Stimulated activated CD4-positive, alpha-beta T cell treated with anti-CD3 and anti-CD28 coated beads, Interleukin-12 subunit alpha, Interleukin-12 subunit beta, amount 100 ng/mL, for 24 hours (primary cell): Measurements from ENCODE around the gene DOHH.
"Not testable (repeated sequence)": the region's sequence is repeated elsewhere in the genome, so short reads cannot be mapped to it uniquely, and the experiment has no call there.

Experiments
- DNase-seq, 2 experiments: peaks; one replicate each; pipeline ENCODE4 v3.0.0-alpha.2; 2020; ENCODE audit warnings: low read depth in 2 of 2

DOHH gene

DNA sequence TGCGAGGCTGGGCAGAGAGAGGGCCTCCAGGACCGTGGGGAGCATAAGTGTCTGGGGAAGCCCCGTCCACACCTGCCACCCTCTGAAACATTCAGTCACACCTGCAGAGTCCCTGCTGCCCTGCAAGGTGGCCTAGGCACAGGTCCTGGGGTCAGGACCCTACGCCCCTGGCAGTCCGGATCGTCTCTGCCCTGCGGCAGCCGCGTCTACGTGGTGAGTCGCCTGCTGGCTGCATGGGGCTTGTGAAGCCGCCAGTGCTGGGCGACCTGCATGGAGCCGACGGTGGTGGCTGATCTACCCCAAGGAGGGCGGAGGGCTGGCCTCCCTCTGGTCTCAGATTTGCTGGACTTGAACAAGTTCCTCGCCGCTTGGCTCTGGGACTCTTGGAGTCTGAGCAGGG, 18.7 kb upstream of the DOHH start:
- DNase-seq = no peak

GRCh38 chr19:3518659-3519058, 18.2 kb upstream of the DOHH start:
- DNase-seq = no peak

GRCh38 chr19:3518255-3518654, 17.8 kb upstream of the DOHH start:
- DNase-seq = no peak

DNA sequence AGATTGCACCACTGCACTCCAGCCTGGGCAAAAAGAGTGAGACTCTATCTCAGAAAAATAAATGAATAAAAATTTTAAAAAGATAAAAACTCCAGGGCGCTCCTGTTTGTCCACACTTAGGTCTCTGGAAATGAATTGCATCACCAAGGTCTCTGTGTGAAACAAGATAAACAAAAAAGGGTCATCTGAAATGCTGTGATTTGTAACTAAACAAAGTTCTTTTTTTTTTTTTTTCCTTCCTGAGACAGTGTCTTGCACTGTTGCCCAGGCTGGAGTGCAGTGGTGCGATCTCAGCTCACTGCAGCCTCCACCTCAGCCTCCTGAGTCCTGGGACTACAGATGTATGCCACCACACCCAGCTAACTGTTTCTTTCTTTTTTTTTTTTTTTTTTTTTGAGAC, 17.2 kb upstream of the DOHH start:
- DNase-seq = no peak

- DNase-seq = no peak
These were observed 16.3 kb upstream of the DOHH start for GRCh38 chr19:3516675-3517207.

DNA sequence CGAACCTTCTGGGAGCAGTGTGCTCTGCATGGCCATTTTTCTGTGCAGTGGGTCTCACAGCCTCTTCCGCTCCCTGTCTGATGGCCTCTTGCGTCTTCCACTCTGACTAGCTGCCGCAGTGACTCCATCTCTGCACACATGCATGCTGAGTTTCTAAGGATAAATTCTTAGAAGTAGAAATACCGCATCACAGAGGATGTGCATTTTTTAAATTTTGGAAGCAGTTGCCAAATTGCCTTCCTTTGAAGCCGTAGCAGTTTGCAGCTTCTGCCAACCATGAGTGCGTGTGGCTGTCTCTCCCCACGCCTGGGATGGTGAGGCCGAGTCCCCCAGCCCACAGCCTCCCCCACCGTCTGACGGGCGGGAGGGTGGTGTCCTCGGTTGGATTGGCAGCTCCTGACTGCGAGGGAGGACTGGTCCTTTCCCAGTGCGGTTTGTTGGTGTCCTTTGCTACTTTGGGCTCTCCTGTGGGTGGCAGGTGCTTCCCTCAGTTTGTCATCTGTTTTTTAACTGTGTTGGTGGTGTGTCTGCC, 15.5 kb upstream of the DOHH start:
- no peak for DNase-seq

DNA sequence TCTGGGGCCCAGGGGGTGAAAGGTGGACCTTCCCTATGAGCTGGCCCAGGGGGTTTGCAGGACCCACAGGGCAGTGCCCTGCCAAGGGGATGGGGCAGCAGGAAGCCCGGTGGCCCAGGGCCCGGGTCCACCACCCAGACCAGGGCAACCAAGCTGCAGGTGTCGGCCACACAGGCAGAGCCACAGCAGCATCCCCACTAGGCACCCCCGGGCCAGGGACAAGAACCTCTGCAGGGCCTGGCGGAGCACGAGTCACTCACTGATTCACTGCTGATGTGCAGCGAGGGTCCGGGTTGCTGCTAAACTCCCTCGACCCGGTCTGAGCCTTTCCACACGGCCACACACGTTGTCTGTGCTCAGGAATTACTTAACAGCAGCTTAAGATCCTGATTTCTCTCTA, 14.5 kb upstream of the DOHH start:
- no peak for DNase-seq

GRCh38 chr19:3513229-3514140, 13.0 kb upstream of the DOHH start:
- no peak for DNase-seq

DNA sequence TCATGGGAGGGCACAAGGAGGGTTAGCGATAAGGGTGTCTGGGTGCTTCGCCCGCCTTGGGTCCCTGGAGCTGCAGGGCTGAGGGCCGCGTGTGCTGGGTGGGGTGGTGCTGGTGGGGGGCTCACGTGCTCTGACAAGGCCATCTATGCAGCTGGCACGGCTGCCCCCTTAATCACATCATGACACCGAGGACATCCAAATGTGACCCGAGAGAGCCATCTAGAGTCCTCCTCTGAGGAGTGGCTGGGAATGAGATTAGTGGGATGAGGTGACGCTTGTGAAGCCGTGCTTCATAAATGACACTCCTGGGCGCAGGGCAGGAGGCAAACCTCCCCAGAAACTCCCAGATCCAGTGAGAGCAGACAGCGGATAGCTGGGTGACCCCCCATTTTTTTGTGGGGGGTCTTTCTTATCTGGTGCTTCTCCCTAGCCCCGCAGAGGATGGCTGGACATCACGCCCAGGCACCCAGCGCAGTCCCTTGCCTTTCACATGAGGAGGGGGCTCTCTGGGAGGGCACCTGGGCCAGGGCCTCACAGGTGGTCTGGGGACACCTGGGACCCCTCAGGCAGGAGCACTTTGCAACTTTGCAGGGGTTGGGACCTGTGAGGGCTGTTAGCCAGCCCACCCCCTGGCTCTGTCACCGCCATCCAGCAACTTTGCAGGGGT, 12.2 kb upstream of the DOHH start:
- DNase-seq = no peak

GRCh38 chr19:3511506-3512251, 11.2 kb upstream of the DOHH start:
- no peak for DNase-seq

DNA sequence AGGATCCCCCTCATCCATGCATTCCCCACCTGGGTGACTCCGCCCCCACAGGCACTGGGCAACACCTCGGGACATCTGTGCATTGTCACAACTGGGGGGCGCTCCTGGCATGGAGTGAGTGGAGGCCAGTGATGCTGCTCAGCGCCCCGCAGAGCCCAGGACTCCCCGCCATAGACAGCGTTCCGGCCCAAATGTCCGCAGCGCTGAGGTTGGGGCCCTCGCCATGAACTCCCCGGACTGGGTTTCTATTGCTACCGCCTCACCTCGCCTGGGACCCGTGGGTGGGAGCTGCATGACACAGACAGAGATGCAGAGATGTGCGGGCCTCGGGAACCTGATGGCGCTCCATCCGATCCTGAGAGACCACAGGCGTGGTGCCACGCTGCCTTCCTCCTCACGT, 10.3 kb upstream of the DOHH start:
- DNase-seq = no peak

DNA sequence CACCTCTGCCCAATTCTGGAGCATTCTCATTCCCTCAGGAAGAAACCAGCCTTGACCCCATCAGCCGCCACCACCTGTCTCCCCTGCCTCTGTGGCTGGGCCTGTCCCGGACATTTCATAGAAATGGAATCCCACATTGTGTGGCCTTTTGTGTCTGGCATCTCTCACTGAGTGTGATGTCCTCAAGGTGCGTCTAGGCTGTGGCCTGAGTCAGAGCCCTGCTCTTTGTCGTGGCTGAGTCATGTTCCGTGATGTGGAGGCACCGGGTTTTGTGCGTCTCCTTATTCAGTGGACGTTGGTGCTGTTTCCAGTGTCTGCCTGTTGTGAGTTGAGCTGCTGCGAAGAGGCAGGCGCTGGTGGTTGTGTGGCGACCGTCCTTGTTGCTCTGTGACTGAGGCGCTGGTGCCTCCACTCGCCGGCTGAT, 9.1 kb upstream of the DOHH start:
- peak in 1 of 2 experiments; percentile 23 for DNase-seq

GRCh38 chr19:3508771-3509535, 8.5 kb upstream of the DOHH start:
- no peak for DNase-seq

DNA sequence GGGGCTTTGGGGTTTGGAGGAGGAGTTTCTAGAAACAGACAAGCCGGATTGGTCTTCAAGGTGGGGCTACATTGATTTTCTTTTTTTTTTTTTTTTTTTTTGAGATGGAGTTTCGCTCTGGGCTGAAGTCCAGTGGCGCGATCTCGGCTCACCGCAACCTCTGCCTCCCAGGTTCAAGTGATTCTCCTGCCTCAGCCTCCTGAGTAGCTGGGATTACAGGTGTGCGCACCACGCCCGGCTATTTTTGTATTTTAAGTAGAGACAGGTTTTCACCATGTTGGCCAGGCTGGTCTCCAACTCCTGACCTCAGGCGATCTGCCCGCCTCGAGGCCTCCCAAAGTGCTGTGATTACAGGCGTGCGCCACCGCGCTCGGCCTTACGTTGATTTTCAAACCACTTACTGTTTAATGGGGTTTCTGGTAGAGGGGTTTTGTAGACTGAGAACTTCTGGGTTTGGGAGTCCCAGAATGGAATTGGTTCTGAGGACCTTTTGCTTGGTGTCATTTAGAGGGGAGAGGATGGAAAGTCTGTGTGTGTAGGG, 7.7 kb upstream of the DOHH start:
- not testable (repeated sequence) for DNase-seq

DNA sequence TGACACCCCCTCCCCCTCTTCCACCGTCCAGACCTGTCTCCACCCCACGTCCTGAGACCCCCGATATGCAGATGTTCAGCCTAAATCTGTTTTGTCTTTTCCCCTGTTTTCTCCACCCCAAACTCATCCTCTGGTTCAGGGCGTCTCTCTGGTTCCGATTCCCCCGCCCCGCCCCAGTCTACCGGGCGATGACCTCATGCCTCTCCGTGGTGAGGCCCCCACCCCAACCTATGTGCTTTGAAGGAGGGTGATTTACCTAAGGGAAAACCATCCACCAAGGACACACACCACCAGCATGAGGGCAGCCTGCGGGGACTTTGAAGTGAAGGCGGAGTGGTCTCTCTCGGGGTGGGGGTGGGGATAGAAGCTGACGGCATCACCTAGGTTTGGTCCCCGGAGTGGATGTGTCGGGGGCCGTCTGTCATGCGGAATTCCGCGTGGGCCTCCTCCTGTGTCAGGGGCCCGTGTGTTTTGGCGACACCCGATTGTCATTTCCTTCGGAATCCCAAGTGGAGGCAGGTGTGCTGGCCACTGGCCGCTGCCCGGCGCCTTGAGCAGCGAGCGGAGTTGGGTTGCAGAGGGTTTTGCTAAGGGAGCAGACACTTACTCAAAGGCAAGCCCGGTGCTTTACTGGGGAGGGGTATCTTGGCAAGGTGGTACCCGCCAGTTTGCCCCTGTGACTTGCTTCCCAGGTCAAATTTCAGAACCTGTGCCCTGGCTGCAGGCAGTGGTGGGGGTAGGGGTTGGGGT, 7.1 kb upstream of the DOHH start:
- peak in 1 of 2 experiments; percentile 31 for DNase-seq

DNA sequence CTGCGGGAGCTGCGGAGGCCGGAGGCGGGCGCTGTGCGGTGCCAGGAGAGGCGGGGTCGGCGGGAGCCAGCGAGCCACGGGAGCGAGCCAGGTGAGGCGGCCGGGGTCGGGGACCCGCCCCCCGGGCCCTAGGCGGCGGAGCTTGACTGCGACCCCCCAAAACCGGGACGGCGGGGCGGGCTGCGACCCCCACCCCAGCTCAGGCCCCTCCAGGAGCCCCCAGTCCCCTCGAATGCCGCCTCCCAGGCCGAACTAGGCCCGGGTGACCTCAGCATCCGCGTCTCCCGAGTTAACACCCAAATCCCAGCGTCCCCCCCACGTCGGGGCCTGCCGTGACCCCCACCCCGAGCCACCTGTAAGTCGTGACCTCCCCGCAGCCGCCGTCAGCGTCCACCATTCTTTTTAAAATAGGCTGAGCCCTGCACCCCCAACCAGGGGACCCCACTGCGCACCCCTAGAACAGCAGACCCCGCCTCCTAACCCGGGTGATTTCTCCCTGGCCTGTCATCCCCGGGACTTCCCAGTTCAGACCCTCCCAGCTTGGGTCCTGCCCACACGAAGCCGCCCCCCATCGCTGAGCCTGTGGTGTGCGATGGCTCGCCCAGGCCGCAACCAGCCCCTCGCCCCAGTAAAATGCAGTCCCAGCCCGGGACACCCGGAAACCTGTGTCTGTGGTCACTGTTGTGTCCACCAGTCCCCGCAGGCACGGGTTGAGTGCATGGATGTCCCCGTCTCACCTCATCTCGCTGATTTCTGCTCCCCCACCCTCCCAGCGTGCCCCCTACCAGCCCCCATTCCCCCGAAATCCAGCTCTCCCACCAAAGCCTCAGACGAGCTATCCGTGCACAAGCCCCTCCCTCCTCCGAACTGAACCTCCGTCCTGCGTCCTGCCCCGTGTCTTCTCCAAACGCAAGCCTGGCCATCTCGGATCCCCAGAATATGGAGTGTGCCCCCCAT, 6.2 kb upstream of the DOHH start:
- peak in 1 of 2 experiments; percentile 13 for DNase-seq

- peak; percentile 98 to 99 for DNase-seq
These were observed 5.3 kb upstream of the DOHH start, which contains the start of gene FZR1 for GRCh38 chr19:3505598-3506383. FZR1 (plus strand) TSS chr19:3506311; CDS start chr19:3522990, 16,679 bp downstream.

DNA sequence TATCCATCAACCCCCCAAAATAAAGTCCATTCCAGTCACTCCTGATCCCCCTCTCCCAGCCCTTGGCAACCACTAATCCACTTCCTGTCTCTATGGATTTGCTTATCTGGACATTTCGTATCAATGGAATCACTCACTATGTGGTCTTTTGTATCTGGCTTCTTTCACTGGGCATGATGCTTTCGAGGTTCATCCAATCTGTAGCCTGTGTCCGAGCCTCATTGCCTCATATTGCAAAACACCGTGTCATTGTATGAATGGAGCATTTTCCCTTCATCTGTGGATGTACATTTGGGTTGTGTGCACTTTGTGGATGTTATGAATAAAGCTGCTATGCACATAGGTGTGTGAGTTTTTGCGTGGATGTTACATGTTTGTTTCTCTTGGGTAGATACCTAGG, 4.3 kb upstream of the DOHH start:
- DNase-seq = no peak
